B cell (primary cell): ENCODE results near the gene TENT5A. TPM values are rescaled to one million over a fixed set of nuclear protein-coding genes. Genes with fewer than 3 reads are reported as not detected.

Source experiments
- ATAC-seq: fragments of 200-7000 bp; cut with Tn5 transposase; one replicate; pipeline ENCODE4 v1.10.0; 2021; ENCODE audit warnings: low read depth, mild to moderate bottlenecking, moderate number of reproducible peaks, moderate library complexity
- CTCF ChIA-PET: fragments of 350-600 bp; sonication (Branson Sonifier 250); formaldehyde crosslinking; loops from one replicate; lab custom pipeline; 2021; ENCODE audit warnings: antibody characterized with exemption, inconsistent platforms; lab: Charles Lee
- POLR2A ChIA-PET: fragments of 350-600 bp; sonication (Branson Sonifier 250); formaldehyde crosslinking; loops from one replicate; lab custom pipeline; 2021; ENCODE audit warnings: antibody characterized with exemption; lab: Charles Lee
- DNase-seq: peaks from one replicate; pipeline ENCODE4 v3.0.0; 2013
- H2AFZ ChIP-seq: 2 replicates; pipeline ENCODE4 v1.6.1; 2012; ENCODE audit warnings: mild to moderate bottlenecking, low read depth, low read length; ENCODE audit not compliant: insufficient read depth, poor library complexity, severe bottlenecking
- H3K27ac ChIP-seq, 2 donors: 1 replicate in 1 of 2; 2 replicates in 1 of 2; pipeline ENCODE4 v1.5.1; 2012 to 2013; ENCODE audit warnings: low read length in 2 of 2, mild to moderate bottlenecking in 2 of 2, moderate library complexity in 1 of 2
- H3K27me3 ChIP-seq, 4 experiments: fragments of 200-600 bp in 1 of 4; sonication (generic) in 1 of 4; replicated peaks in 1 of 4; 1 replicate in 2 of 4; 2 replicates in 2 of 4; pipeline versions ENCODE4 v1.6.1 to v1.7.0; 2013 to 2016; ENCODE audit warnings: low read length in 3 of 4, mild to moderate bottlenecking in 2 of 4, mixed read lengths in 1 of 4, moderate library complexity in 1 of 4; ENCODE audit not compliant: insufficient read depth in 4 of 4, control insufficient read depth in 3 of 4; ENCODE audit errors: control extremely low read depth in 1 of 4
- H3K36me3 ChIP-seq, 2 experiments: replicated peaks in 1 of 2; 1 replicate in 1 of 2; 2 replicates in 1 of 2; pipeline versions ENCODE4 v1.6.1 to v1.7.1; 2013; ENCODE audit warnings: low read length in 1 of 2; ENCODE audit not compliant: insufficient read depth in 2 of 2, control insufficient read depth in 1 of 2; ENCODE audit errors: control extremely low read depth in 1 of 2, extremely low read depth in 1 of 2
- H3K4me1 ChIP-seq, 2 donors: fragments of 200-600 bp in 1 of 2; sonication (generic) in 1 of 2; 1 replicate in 1 of 2; 2 replicates in 1 of 2; pipeline versions ENCODE4 v1.5.1 to v1.6.1; 2013 to 2017; ENCODE audit warnings: low read length in 2 of 2; ENCODE audit not compliant: control insufficient read depth in 2 of 2, insufficient read depth in 2 of 2
- H3K4me2 ChIP-seq: replicated peaks from 2 replicates; pipeline ENCODE3; 2012; ENCODE audit warnings: mild to moderate bottlenecking, low read depth, low read length; ENCODE audit not compliant: poor library complexity, severe bottlenecking
- H3K4me3 ChIP-seq, 5 experiments: fragments of 200-600 bp in 1 of 5; sonication (generic) in 1 of 5; 1 replicate in 3 of 5; 2 replicates in 2 of 5; pipeline versions ENCODE4 v1.5.1 to v1.7.0; 2011 to 2016; ENCODE audit warnings: low read length in 4 of 5, mild to moderate bottlenecking in 4 of 5, low read depth in 2 of 5, control low read depth in 1 of 5, moderate library complexity in 1 of 5; ENCODE audit not compliant: insufficient read depth in 1 of 5; ENCODE audit errors: control extremely low read depth in 1 of 5, extremely low read depth in 1 of 5
- H3K79me2 ChIP-seq: fragments of 200-600 bp; sonication (generic); one replicate; pipeline ENCODE4 v1.6.0; 2016; ENCODE audit warnings: low read length; ENCODE audit not compliant: control insufficient read depth, insufficient read depth
- H3K9ac ChIP-seq: fragments of 200-600 bp; sonication (generic); 2 replicates; pipeline ENCODE4 v1.6.1; 2017; ENCODE audit warnings: mild to moderate bottlenecking, low read length, moderate library complexity
- H3K9me3 ChIP-seq, 3 donors: one replicate each; pipeline versions ENCODE4 v1.6.1 to v1.7.1; 2013; ENCODE audit warnings: low read length in 2 of 3; ENCODE audit not compliant: control insufficient read depth in 2 of 3, insufficient read depth in 1 of 3; ENCODE audit errors: control extremely low read depth in 1 of 3
- H4K20me1 ChIP-seq: 2 replicates; pipeline ENCODE4 v1.6.0; 2012; ENCODE audit warnings: mild to moderate bottlenecking, low read length; ENCODE audit not compliant: insufficient read depth, control insufficient read depth, poor library complexity, severe bottlenecking
- H3K27ac Mint-ChIP-seq: one replicate; pipeline ENCODE4 v1.8.0; 2021; ENCODE audit warnings: mixed read lengths
- H3K27me3 Mint-ChIP-seq: one replicate; pipeline ENCODE4 v1.8.0; 2021; ENCODE audit warnings: mixed read lengths
- H3K4me1 Mint-ChIP-seq: one replicate; pipeline ENCODE4 v1.8.0; 2021; ENCODE audit warnings: mixed read lengths
- H3K4me3 Mint-ChIP-seq: one replicate; pipeline ENCODE4 v1.8.0; 2021; ENCODE audit warnings: mixed read lengths
- H3K9me3 Mint-ChIP-seq: one replicate; pipeline ENCODE4 v1.8.0; 2022; ENCODE audit warnings: mixed read lengths; ENCODE audit not compliant: insufficient read depth
- EZH2 ChIP-seq: IDR thresholded peaks from 2 replicates; pipeline ENCODE4 v1.6.1; 2012; ENCODE audit warnings: borderline replicate concordance, low read depth, mild to moderate bottlenecking, moderate library complexity, low read length; ENCODE audit not compliant: insufficient read depth, poor library complexity, severe bottlenecking
- WGBS: methylation state at CpG from one replicate; pipeline ENCODE4 v1.1.5; 2013; ENCODE audit warnings: missing lambda C conversion rate; ENCODE audit not compliant: insufficient coverage; 5-methylcytosine and 5-hydroxymethylcytosine counted together
- intact Hi-C: fragments of 100-400 bp; cut with micrococcal nuclease; formaldehyde crosslinking; loops from one replicate; pipeline ENCODE4 v1.10.0; 2022
- polyA plus RNA-seq: library from polyadenylated mRNA; depleted of rRNA; stranded (reverse); fragments of >200 nt; gene quantifications from 2 replicates; pipeline ENCODE4 v1.2.3, GENCODE V29; 2012
- total RNA-seq, 2 donors: library from RNA; stranded (reverse); fragments of 120-200 nt in 1 of 2; gene quantifications; 1 replicate in 1 of 2; 2 replicates in 1 of 2; pipeline versions ENCODE4 v1.2.3 to v1.2.4, GENCODE V29; 2013 to 2022
- TF ChIP-seq, protein P1 (sequence below): fragments of 200-600 bp; IDR thresholded peaks from one replicate; pipeline ENCODE4 v1.8.0; 2022; ENCODE audit warnings: antibody characterized with exemption, mild to moderate bottlenecking

TENT5A gene
- total and polyA plus RNA-seq, 2 donors (not counting 1 experiment from before 2014, with no cell fraction given): 3.9 to 9.4 TPM

DNA sequence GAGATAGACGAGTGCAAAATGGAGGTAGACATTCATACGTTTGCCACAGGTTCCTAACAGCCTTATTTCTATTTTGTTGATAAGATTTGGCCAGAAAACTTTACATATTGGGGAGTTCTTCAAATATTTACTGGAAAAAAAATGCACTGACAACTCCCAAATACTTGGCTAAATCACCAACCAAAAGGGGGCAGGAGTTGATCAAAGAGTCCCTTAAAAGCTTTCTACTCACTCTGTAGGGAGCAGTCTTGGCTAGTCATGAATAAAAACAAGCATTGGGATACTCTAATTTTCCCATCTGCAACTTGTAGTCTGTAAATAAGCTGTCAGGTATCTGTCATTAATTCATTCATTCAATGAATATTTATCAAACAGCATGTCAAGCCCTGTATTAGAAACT, 18.4 kb downstream of the TENT5A start:
- no peaks in the 10 kb centered on the region for H3K27me3 ChIP-seq
- no peak overlapping the region for H3K9ac ChIP-seq
- H3K79me2 ChIP-seq: no peaks in the 10 kb centered on the region
- H3K4me3 ChIP-seq: no peak overlapping the region
- Mint-ChIP-seq H3K9me3 (no peaks in the 10 kb centered on the region), H3K4me3 (no peak overlapping the region), H3K27ac (no peak overlapping the region), H3K27me3 (no peaks in the 10 kb centered on the region), H3K4me1 (no peaks in the 10 kb centered on the region)
- TF ChIP-seq EZH2: no peak
- TF ChIP-seq, protein P1, sequence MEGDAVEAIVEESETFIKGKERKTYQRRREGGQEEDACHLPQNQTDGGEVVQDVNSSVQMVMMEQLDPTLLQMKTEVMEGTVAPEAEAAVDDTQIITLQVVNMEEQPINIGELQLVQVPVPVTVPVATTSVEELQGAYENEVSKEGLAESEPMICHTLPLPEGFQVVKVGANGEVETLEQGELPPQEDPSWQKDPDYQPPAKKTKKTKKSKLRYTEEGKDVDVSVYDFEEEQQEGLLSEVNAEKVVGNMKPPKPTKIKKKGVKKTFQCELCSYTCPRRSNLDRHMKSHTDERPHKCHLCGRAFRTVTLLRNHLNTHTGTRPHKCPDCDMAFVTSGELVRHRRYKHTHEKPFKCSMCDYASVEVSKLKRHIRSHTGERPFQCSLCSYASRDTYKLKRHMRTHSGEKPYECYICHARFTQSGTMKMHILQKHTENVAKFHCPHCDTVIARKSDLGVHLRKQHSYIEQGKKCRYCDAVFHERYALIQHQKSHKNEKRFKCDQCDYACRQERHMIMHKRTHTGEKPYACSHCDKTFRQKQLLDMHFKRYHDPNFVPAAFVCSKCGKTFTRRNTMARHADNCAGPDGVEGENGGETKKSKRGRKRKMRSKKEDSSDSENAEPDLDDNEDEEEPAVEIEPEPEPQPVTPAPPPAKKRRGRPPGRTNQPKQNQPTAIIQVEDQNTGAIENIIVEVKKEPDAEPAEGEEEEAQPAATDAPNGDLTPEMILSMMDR: no peak
- H2AFZ ChIP-seq: no peak overlapping the region
- no peak overlapping the region for H3K27ac ChIP-seq
- ChIA-PET POLR2A (no interaction called here), CTCF (interaction anchor here (1.1 to 2.5 kb wide), 2 partner anchors 19 to 308 kb away, joined by 3 to 13 read pairs; partner anchors contain the start of gene TENT5A)
- DNase-seq (no peak), ATAC-seq (no peak)
- H3K36me3 ChIP-seq: no peaks in the 10 kb centered on the region
- no peak overlapping the region for H3K4me2 ChIP-seq
- no peaks in the 10 kb centered on the region for H4K20me1 ChIP-seq
- no peaks in the 10 kb centered on the region for H3K4me1 ChIP-seq
- H3K9me3 ChIP-seq: no peaks in the 10 kb centered on the region
- no CpG with 5 or more reads among the region's 2 CpGs for WGBS
- intact Hi-C loops: no loop called here

DNA sequence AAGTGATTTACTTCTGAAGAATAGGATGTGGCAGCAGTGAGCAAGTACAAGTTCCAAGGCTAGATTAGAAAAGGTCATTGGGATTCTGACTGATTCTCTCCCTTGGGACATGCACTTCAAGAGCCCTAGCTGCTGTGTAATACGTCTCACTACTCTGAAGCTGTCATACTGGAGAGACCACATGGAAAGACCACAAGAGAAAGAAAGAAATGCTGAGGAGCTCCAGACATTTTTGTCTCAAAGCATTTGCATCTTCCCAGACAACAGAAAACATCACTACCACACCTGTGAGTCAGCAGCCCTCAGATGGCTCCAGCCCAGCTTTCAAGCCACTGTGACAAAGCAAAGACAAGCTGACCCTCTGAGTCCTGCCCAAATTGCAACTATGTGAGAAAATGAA, 20.7 kb downstream of the TENT5A start:
- intact Hi-C loops: no loop called here

More for the DNA sequence above, 20.7 kb downstream of the TENT5A start:
- TF ChIP-seq EZH2: no peak
- TF ChIP-seq, protein P1: no peak
- H3K27me3 Mint-ChIP-seq: no peaks in the 10 kb centered on the region
- WGBS: 67% methylated on average over 1 of the region's 1 CpG
- no peak overlapping the region for H2AFZ ChIP-seq
- ATAC-seq (no peak), DNase-seq (no peak)
- CTCF ChIA-PET: no interaction called here
- H3K9ac ChIP-seq: no peak overlapping the region
- H4K20me1 ChIP-seq: no peaks in the 10 kb centered on the region
- H3K4me3 ChIP-seq: no peak overlapping the region
- H3K4me3 Mint-ChIP-seq: no peak overlapping the region
- no peaks in the 10 kb centered on the region for H3K79me2 ChIP-seq
- POLR2A ChIA-PET: no interaction called here
- H3K4me2 ChIP-seq: no peak overlapping the region
- H3K27ac ChIP-seq: no peak overlapping the region
- H3K4me1 Mint-ChIP-seq: no peaks in the 10 kb centered on the region
- no peak overlapping the region for H3K27ac Mint-ChIP-seq
- no peaks in the 10 kb centered on the region for H3K36me3 ChIP-seq
- H3K4me1 ChIP-seq: no peaks in the 10 kb centered on the region
- H3K27me3 ChIP-seq: no peaks in the 10 kb centered on the region
- no peaks in the 10 kb centered on the region for H3K9me3 Mint-ChIP-seq
- no peaks in the 10 kb centered on the region for H3K9me3 ChIP-seq
